Mucosa of descending colon (tissue), 3 donors: Measurements from ENCODE around the gene WDR11. TPM values are rescaled to one million over a fixed set of nuclear protein-coding genes. Genes with fewer than 3 reads are reported as not detected.

Experiments
- ATAC-seq: fragments of 200-7000 bp; cut with Tn5 transposase; one replicate; pipeline ENCODE4 v1.9.1; 2020; ENCODE audit warnings: mild to moderate bottlenecking, moderate library complexity
- DNase-seq, 3 donors: peaks; one replicate each; pipeline ENCODE4 v3.0.0-alpha.2; 2020
- H3K36me3 ChIP-seq: fragments of 200-600 bp; one replicate; pipeline ENCODE4 v1.8.0; 2021; ENCODE audit warnings: low read depth, mild to moderate bottlenecking
- H3K4me1 ChIP-seq: fragments of 200-600 bp; one replicate; pipeline ENCODE4 v1.8.0; 2021; ENCODE audit warnings: low read depth, mild to moderate bottlenecking
- H3K4me3 ChIP-seq: fragments of 200-600 bp; one replicate; pipeline ENCODE4 v1.8.0; 2021; ENCODE audit warnings: mild to moderate bottlenecking
- H3K9me3 ChIP-seq: fragments of 200-600 bp; one replicate; pipeline ENCODE4 v1.8.0; 2021; ENCODE audit warnings: mild to moderate bottlenecking
- intact Hi-C, 2 donors: fragments of 100-400 bp; cut with DNase I in 1 of 2; cut with micrococcal nuclease in 1 of 2; formaldehyde crosslinking; loops; one replicate each; pipeline versions ENCODE4 v1.11.0 to v1.11.1; 2022; cut with DNase I, micrococcal nuclease
- total RNA-seq, 3 donors: library from RNA; stranded (reverse); fragmentation: NEBNext Ultra II Directional in 2 of 3; extraction: Animal tissue kit (Norgen Biotek cat#: 25700) in 2 of 3; gene quantifications; one replicate each; pipeline versions ENCODE4 v1.2.1 to v1.2.4, GENCODE V29; 2021 to 2023
- TF ChIP-seq, protein P1 (sequence below): fragments of 200-600 bp; IDR thresholded peaks from one replicate; pipeline ENCODE4 v1.8.0; 2022; ENCODE audit warnings: antibody characterized with exemption, mild to moderate bottlenecking
- donor health status: DM: no; HTN: no; CAD: no; lungs with moderate emphysema.
- donor health status: DM: no; HTN: no; CAD: no.
- donor health status: DM: no; HTN: yes; CAD: no.

WDR11 gene
- total RNA-seq, 3 donors from 2014 or later, result 42.0 to 53.8 (median 44.5) TPM

GRCh38 chr10:120941501-120941900 is 90.3 kb downstream of the WDR11 start:
- Histone ChIP-seq H3K9me3 (no peaks in the 10 kb centered on the region), H3K36me3 (no peaks in the 10 kb centered on the region), H3K4me1 (no peaks in the 10 kb centered on the region), H3K4me3 (no peak overlapping the region)
- intact Hi-C loops, result loop anchor here (5.0 to 10.0 kb wide), 2 partner anchors 791 to 793 kb away; no protein-coding TSS in a partner anchor
- TF ChIP-seq, protein P1, sequence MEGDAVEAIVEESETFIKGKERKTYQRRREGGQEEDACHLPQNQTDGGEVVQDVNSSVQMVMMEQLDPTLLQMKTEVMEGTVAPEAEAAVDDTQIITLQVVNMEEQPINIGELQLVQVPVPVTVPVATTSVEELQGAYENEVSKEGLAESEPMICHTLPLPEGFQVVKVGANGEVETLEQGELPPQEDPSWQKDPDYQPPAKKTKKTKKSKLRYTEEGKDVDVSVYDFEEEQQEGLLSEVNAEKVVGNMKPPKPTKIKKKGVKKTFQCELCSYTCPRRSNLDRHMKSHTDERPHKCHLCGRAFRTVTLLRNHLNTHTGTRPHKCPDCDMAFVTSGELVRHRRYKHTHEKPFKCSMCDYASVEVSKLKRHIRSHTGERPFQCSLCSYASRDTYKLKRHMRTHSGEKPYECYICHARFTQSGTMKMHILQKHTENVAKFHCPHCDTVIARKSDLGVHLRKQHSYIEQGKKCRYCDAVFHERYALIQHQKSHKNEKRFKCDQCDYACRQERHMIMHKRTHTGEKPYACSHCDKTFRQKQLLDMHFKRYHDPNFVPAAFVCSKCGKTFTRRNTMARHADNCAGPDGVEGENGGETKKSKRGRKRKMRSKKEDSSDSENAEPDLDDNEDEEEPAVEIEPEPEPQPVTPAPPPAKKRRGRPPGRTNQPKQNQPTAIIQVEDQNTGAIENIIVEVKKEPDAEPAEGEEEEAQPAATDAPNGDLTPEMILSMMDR, result no peak
- DNase-seq (no peak), ATAC-seq (no peak)

DNA sequence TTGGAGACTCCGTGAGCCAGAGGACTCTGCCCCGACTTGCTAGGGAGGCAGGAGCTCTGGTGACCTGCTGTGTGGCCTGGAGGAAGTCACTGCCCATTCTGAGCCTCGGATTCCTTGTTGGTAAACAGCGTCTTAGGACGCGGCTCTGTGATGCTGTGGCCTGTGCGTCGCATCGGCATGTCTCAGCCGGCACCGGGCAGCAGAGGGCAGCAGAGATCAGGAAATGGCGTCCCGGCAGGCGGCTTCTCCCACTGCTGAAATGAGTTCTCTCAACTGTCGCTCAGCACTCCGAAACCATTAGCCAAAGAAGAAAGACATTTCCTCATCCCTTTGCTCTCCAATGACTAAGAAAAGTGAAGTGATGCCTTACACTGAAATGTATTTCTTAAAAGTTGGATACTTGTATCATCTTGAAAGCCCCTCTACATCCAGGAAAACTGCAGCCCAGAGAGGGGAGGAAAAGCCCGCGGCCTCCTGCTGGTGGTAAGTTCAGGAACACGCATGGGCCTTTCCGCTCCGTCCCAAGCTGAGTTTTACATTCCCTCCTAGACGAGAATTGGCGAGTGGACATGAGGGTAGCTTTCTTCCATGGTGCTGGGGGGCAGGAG is 91.7 kb downstream of the WDR11 start:
- ATAC-seq (peak; percentile 94), DNase-seq (peak; percentile 74 to 89 (median 86))
- no peaks in the 10 kb centered on the region for H3K36me3 ChIP-seq
- TF ChIP-seq, protein P1, result peak; percentile 71
- no peak overlapping the region for H3K4me3 ChIP-seq
- H3K4me1 ChIP-seq, result no peaks in the 10 kb centered on the region
- H3K9me3 ChIP-seq, result no peaks in the 10 kb centered on the region
- intact Hi-C loops, result loop anchor here (5.0 to 10.0 kb wide), 2 partner anchors 789 to 792 kb away; no protein-coding TSS in a partner anchor

DNA sequence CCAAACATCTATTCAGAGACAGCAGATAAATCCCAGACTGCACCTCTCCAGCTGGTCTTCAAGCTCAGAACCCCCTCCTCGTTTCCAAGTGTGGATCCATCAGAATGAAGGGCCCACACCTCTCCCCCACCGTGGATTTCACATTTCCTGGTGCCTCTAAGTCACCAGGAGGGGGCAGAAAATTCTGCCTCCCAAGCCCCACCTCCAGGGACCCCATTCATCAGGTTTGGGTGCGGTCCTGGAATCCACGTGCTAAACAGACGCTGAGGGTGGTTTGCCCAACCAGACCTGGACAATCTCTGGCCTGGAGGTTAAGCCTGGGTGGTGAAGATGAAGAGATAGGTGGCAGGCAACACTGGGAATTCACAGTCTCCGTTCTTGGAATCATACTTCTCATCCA is 92.4 kb downstream of the WDR11 start:
- ATAC-seq, result no peak
- intact Hi-C loops, result loop anchor here (5.0 to 10.0 kb wide), 2 partner anchors 789 to 791 kb away; no protein-coding TSS in a partner anchor
- Histone ChIP-seq H3K9me3 (no peaks in the 10 kb centered on the region), H3K4me3 (no peak overlapping the region), H3K4me1 (no peaks in the 10 kb centered on the region), H3K36me3 (no peaks in the 10 kb centered on the region)
- TF ChIP-seq, protein P1, result no peak
- no peak for DNase-seq

DNA sequence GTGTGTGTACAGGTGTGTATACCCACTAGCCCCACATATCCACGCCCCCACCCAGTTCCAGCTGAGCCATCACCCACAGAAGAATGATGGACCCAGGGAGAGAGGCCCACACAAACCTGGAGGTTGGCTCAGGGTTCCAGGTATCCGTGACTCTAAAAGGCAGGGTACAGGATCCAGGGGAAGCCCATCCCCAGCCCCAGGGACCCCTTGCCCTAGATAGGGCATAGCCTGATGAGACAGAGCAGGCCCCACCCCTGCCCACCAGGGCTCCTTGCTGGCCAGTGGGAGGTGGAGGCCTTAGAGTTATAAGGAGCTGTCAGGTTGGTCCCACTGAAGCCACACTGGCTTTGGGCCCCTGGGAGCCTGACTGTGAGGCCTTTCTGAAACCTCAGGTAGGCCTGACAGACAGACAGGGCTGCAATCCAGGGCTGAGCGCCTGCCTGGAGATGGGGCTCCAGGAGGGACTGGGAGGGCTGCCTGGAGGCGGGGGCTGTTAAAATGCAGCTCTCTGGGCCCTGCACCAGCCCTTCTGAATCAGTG is 93.5 kb downstream of the WDR11 start:
- intact Hi-C loops, result loop anchor here (5.0 to 10.0 kb wide), 3 partner anchors 663 to 790 kb away; no protein-coding TSS in a partner anchor
- no peak for DNase-seq
- ATAC-seq, result no peak
- Histone ChIP-seq H3K9me3 (no peaks in the 10 kb centered on the region), H3K36me3 (no peaks in the 10 kb centered on the region), H3K4me1 (no peaks in the 10 kb centered on the region), H3K4me3 (no peak overlapping the region)
- TF ChIP-seq, protein P1, result no peak

DNA sequence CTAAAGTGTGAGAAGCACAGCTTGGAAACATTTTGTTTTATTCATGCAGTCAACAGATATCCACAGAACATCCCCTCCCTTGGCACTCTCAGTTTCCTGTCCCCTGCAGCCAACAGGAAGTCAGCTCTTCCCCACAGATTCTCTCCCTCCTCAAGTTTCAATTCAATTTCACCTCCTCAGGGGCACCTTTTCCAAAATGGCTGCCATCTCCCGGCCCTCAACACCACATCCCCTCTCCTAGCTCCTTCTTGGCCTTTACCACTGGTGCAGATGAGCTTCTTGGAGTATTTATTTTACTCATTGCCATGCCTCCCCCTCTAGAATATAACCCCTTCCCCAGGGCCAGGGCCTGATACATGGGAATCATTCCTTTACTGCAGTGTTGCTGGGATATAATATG is 94.0 kb downstream of the WDR11 start:
- H3K4me3 ChIP-seq, result no peak overlapping the region
- H3K9me3 ChIP-seq, result no peaks in the 10 kb centered on the region
- ATAC-seq, result no peak
- intact Hi-C loops, result loop anchor here (5.0 to 10.0 kb wide), 2 partner anchors 662 to 790 kb away; no protein-coding TSS in a partner anchor
- no peaks in the 10 kb centered on the region for H3K4me1 ChIP-seq
- H3K36me3 ChIP-seq, result no peaks in the 10 kb centered on the region
- no peak for DNase-seq
- TF ChIP-seq, protein P1, result no peak
